ENCODE measurements around the gene HTR3D. TPM values are rescaled to one million over a fixed set of nuclear protein-coding genes. Genes with fewer than 3 reads are reported as not detected.

Gene HTR3D
- total and polyA plus RNA-seq, 9 donors, result not detected

GRCh38 chr3:184085389-184085852, 53.9 kb downstream of the HTR3D start:
- no peaks in the 10 kb centered on the region for H3K9me3 ChIP-seq (replicated peaks; ENCODE audit: control insufficient read depth, low read depth, low read length)
- no peaks in the 10 kb centered on the region for H3K4me1 ChIP-seq (ENCODE audit: control insufficient read depth, insufficient read depth, low read length)
- H3K27me3 ChIP-seq (ENCODE audit: control insufficient read depth, insufficient read depth, low read length), result no peaks in the 10 kb centered on the region
- DNase-seq, result no peak
- 56% methylated on average over 2 of the region's 3 CpGs for WGBS (ENCODE audit: insufficient coverage)
- H3K4me3 ChIP-seq (ENCODE audit: low read length), result no peak overlapping the region
- no peak overlapping the region for H3K27ac ChIP-seq (ENCODE audit: low read length)
- H3K36me3 ChIP-seq (ENCODE audit: control insufficient read depth, insufficient read depth, low read length), result no peaks in the 10 kb centered on the region

Other genes starting within 250 kb of the HTR3D start
- 31.3 TPM for gene MAP6D1, start 206.2 kb upstream of the HTR3D start, total RNA-seq
- gene MAP6D1, start 206.2 kb upstream of the HTR3D start, polyA plus RNA-seq (ENCODE audit: insufficient read depth in 1 of 8, insufficient read length in 8 of 8, low replicate concordance in 1 of 8), result 10 to 100 TPM; 24.0 to 47.1 (median 36.3) TPM
- gene PARL, start 146.9 kb upstream of the HTR3D start, total RNA-seq, result 42.0 TPM
- gene PARL, start 146.9 kb upstream of the HTR3D start, polyA plus RNA-seq (ENCODE audit: insufficient read depth in 1 of 8, insufficient read length in 8 of 8, low replicate concordance in 1 of 8), result 10 to 100 TPM; 25.2 to 41.0 (median 33.7) TPM
- gene ABCC5, start 13.9 kb upstream of the HTR3D start, total RNA-seq, result 15.8 TPM
- 10 to 100 TPM; 17.0 to 28.7 (median 22.4) TPM for gene ABCC5, start 13.9 kb upstream of the HTR3D start, polyA plus RNA-seq (ENCODE audit: insufficient read depth in 1 of 8, insufficient read length in 8 of 8, low replicate concordance in 1 of 8)
- not detected for gene HTR3C, start 21.3 kb downstream of the HTR3D start, total RNA-seq
- not detected for gene HTR3C, start 21.3 kb downstream of the HTR3D start, polyA plus RNA-seq (ENCODE audit: insufficient read depth in 1 of 8, insufficient read length in 8 of 8, low replicate concordance in 1 of 8)
- not detected for gene HTR3E, start 65.3 kb downstream of the HTR3D start, total RNA-seq
- gene HTR3E, start 65.3 kb downstream of the HTR3D start, polyA plus RNA-seq (ENCODE audit: insufficient read depth in 1 of 8, insufficient read length in 8 of 8, low replicate concordance in 1 of 8), result under 1 TPM in 1 of 8 donors, not detected in 7; 0.07 TPM
- gene EIF2B5, start 103.6 kb downstream of the HTR3D start, total RNA-seq, result 32.6 TPM
- 10 to 100 TPM; 35.6 to 41.0 (median 38.5) TPM for gene EIF2B5, start 103.6 kb downstream of the HTR3D start, polyA plus RNA-seq (ENCODE audit: insufficient read depth in 1 of 8, insufficient read length in 8 of 8, low replicate concordance in 1 of 8)
- 37.1 TPM for gene DVL3, start 123.6 kb downstream of the HTR3D start, total RNA-seq
- gene DVL3, start 123.6 kb downstream of the HTR3D start, polyA plus RNA-seq (ENCODE audit: insufficient read depth in 1 of 8, insufficient read length in 8 of 8, low replicate concordance in 1 of 8), result 10 to 100 TPM; 69.4 to 96.9 (median 88.0) TPM
- gene AP2M1, start 143.1 kb downstream of the HTR3D start, total RNA-seq, result 130 TPM
- 100 to 1,000 TPM; 191 to 255 (median 218) TPM for gene AP2M1, start 143.1 kb downstream of the HTR3D start, polyA plus RNA-seq (ENCODE audit: insufficient read depth in 1 of 8, insufficient read length in 8 of 8, low replicate concordance in 1 of 8)
- 33.0 TPM for gene ABCF3, start 154.5 kb downstream of the HTR3D start, total RNA-seq
- 10 to 100 TPM; 42.0 to 54.5 (median 48.8) TPM for gene ABCF3, start 154.5 kb downstream of the HTR3D start, polyA plus RNA-seq (ENCODE audit: insufficient read depth in 1 of 8, insufficient read length in 8 of 8, low replicate concordance in 1 of 8)
- gene VWA5B2, start 197.8 kb downstream of the HTR3D start, total RNA-seq, result 0.04 TPM
- 1 to 10 TPM in 1 of 8 donors, under 1 TPM in 7; 0.23 to 1.2 (median 0.42) TPM for gene VWA5B2, start 197.8 kb downstream of the HTR3D start, polyA plus RNA-seq (ENCODE audit: insufficient read depth in 1 of 8, insufficient read length in 8 of 8, low replicate concordance in 1 of 8)
- 9.6 TPM for gene ALG3, start 217.2 kb downstream of the HTR3D start, total RNA-seq
- 10 to 100 TPM; 21.5 to 28.0 (median 23.2) TPM for gene ALG3, start 217.2 kb downstream of the HTR3D start, polyA plus RNA-seq (ENCODE audit: insufficient read depth in 1 of 8, insufficient read length in 8 of 8, low replicate concordance in 1 of 8)
- gene EEF1AKMT4, start 217.9 kb downstream of the HTR3D start, total RNA-seq, result 1.6 TPM
- 1 to 10 TPM; 1.0 to 2.1 (median 1.6) TPM for gene EEF1AKMT4, start 217.9 kb downstream of the HTR3D start, polyA plus RNA-seq (ENCODE audit: insufficient read depth in 1 of 8, insufficient read length in 8 of 8, low replicate concordance in 1 of 8)
- gene CAMK2N2, start 229.8 kb downstream of the HTR3D start, total RNA-seq, result 0.04 TPM
- under 1 TPM in 2 of 8 donors, not detected in 6; 0.10 to 0.16 TPM for gene CAMK2N2, start 229.8 kb downstream of the HTR3D start, polyA plus RNA-seq (ENCODE audit: insufficient read depth in 1 of 8, insufficient read length in 8 of 8, low replicate concordance in 1 of 8)
- not detected for gene ECE2, start 244.3 kb downstream of the HTR3D start, total RNA-seq
- gene ECE2, start 244.3 kb downstream of the HTR3D start, polyA plus RNA-seq (ENCODE audit: insufficient read depth in 1 of 8, insufficient read length in 8 of 8, low replicate concordance in 1 of 8), result not detected